GM12865 (cell line): ENCODE results near the gene PRMT2.

Experiments used
- DNase-seq: peaks from one replicate; pipeline ENCODE4 v3.0.0; 2010; ENCODE audit warnings: low read depth
- H3K4me3 ChIP-seq: 2 replicates; pipeline ENCODE4 v1.5.1; 2011; ENCODE audit warnings: mild to moderate bottlenecking, low read depth, low read length, control low read depth
- CTCF ChIP-seq: IDR thresholded peaks from 2 replicates; pipeline ENCODE4 v1.5.1; 2011; ENCODE audit warnings: low read length, control low read depth, low read depth, inconsistent platforms; ENCODE audit not compliant: insufficient read depth; ENCODE audit errors: missing control alignments

Gene PRMT2

DNA sequence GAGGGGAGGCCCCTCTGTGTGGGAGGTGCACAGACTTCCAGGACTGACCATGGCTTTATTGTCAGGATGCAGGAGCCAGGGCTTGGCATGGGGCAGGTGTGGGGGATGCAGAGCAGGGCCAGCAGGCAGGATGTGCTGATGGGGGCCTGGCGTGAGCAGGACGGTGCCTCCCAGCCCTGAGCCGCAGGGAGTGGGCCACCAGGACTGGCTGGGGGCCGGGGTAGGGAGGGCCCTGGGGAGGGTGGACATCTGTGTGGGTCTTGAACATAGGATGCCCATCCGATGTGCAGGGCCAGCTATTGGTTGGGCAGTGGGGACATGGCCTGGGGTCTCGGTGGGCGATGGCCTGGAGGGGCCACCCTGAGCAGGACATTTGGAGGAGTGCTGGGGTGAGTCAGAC, 15.6 kb downstream of the PRMT2 start:
- no peak for TF ChIP-seq CTCF

GRCh38 chr21:46655230-46655629, 19.8 kb downstream of the PRMT2 start:
- TF ChIP-seq CTCF = no peak

More for the DNA sequence above, 15.6 kb downstream of the PRMT2 start:
- no peak overlapping the region for H3K4me3 ChIP-seq
- DNase-seq = no peak

DNA sequence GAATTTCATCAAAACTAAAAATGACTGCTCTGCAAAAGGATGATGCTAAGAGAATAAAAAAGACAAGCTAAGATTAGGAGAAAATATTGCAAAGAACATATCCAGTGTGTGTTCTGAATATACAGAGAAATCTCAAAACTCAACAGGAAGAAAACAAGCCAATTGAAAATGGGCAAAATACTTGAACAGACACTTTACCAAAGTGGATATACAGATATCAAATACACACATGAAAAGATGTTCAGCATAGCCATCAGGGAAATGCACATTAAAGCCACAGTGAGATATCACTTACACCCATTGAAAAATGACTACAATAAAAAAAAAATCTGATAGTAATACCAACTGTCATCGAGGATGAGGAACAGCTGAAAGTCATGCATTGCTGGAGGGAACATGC, 21.3 kb downstream of the PRMT2 start:
- no peak overlapping the region for H3K4me3 ChIP-seq
- TF ChIP-seq CTCF = no peak
- no peak for DNase-seq

More at GRCh38 chr21:46655230-46655629, 19.8 kb downstream of the PRMT2 start:
- no peak for DNase-seq
- H3K4me3 ChIP-seq = no peak overlapping the region

GRCh38 chr21:46660505-46660904, 25.0 kb downstream of the PRMT2 start:
- no peak overlapping the region for H3K4me3 ChIP-seq
- DNase-seq = no peak

DNA sequence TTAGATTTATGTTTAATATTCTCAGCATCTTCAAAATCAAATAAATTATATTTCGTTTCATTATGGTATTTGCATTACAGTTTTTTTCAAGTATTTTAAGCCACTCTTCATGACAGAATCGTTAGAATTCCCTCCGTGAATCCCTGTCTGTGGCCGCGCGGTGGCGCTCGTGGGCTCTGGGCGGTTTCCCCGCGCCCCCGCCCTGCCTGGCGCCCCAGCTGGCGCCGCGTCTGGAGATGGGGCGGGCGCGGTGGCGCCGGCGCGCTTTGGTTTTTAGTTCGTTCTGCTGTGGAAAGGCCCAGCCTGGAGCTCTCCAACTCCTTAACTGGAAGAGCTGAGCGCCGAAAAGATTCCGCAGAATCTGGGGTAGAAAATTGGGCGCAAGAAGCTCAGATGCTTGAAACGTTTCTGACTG, 25.7 kb downstream of the PRMT2 start:
- TF ChIP-seq CTCF = peak; percentile 58
- no peak overlapping the region for H3K4me3 ChIP-seq

More at GRCh38 chr21:46660505-46660904, 25.0 kb downstream of the PRMT2 start:
- TF ChIP-seq CTCF = no peak

GRCh38 chr21:46661642-46662366, 26.3 kb downstream of the PRMT2 start:
- DNase-seq = no peak
- TF ChIP-seq CTCF = no peak
- no peak overlapping the region for H3K4me3 ChIP-seq

More for the DNA sequence above, 25.7 kb downstream of the PRMT2 start:
- DNase-seq = peak; percentile 65

- TF ChIP-seq CTCF = no peak
- no peak for DNase-seq
- H3K4me3 ChIP-seq = no peak overlapping the region
Measured at GRCh38 chr21:46662367-46662654, 26.8 kb downstream of the PRMT2 start.
